HepG2 (cell line): ENCODE data around the gene GPR156. TPM values are rescaled to one million over a fixed set of nuclear protein-coding genes. Genes with fewer than 3 reads are reported as not detected.

ENCODE experiments used
- ATAC-seq: fragments of 200-7000 bp; cut with Tn5 transposase; 3 replicates; pipeline ENCODE4 v1.9.1; 2020; ENCODE audit warnings: mild to moderate bottlenecking, moderate library complexity
- BruUV-seq: library from RNA; stranded (reverse); fragments of 400-500 nt; replicated peaks from 2 replicates; lab custom pipeline; 2021; lab: Mats Ljungman, UMichigan
- CTCF ChIA-PET: fragments of 300-600 bp; formaldehyde crosslinking; extraction: SDS; loops from one replicate; lab custom pipeline; 2021; ENCODE audit warnings: low total read pairs, inconsistent platforms, low intra/inter-chr PET ratio; lab: Yijun Ruan, JAX
- POLR2A ChIA-PET: fragments of 350-600 bp; sonication (Branson Sonifier 250); formaldehyde crosslinking; loops from one replicate; lab custom pipeline; 2020; ENCODE audit warnings: antibody characterized with exemption, inconsistent platforms; lab: Yijun Ruan, JAX
- DNase-seq: peaks from one replicate; pipeline ENCODE4 v3.0.0-alpha.2; 2015; ENCODE audit warnings: low spot score
- FAIRE-seq: peaks from 3 replicates; lab custom pipeline; 2011; peaks lifted over from hg19 to GRCh38; lab: Jason Lieb, UNC
- H2AFZ ChIP-seq: one replicate; pipeline ENCODE4 v1.6.1; 2011; ENCODE audit warnings: low read length, inconsistent platforms
- H3K27ac ChIP-seq: fragments of 300-600 bp; 3 replicates; pipeline ENCODE4 v1.8.0; 2011; ENCODE audit warnings: mixed run types, mild to moderate bottlenecking, mixed read lengths, low read length, inconsistent platforms; ENCODE audit not compliant: insufficient read depth; ENCODE audit errors: extremely low read length
- H3K27me3 ChIP-seq, 2 experiments: fragments of 200-600 bp in 1 of 2; 2 replicates in 1 of 2; 3 replicates in 1 of 2; pipeline versions ENCODE4 v1.6.0 to v1.8.0; 2011; ENCODE audit warnings: low read length in 2 of 2, mild to moderate bottlenecking in 2 of 2, moderate library complexity in 2 of 2, inconsistent platforms in 1 of 2; ENCODE audit not compliant: insufficient read depth in 2 of 2, control insufficient read depth in 1 of 2
- H3K36me3 ChIP-seq, 2 experiments: fragments of 200-600 bp in 1 of 2; replicated peaks in 1 of 2; 2 replicates in 1 of 2; 3 replicates in 1 of 2; pipeline versions ENCODE4 v1.5.1 to v1.8.0; 2011; ENCODE audit warnings: low read length in 2 of 2, inconsistent platforms in 1 of 2; ENCODE audit not compliant: insufficient read depth in 2 of 2, control insufficient read depth in 1 of 2
- H3K4me1 ChIP-seq: 2 replicates; pipeline ENCODE4 v1.5.1; 2012; ENCODE audit warnings: low read length, inconsistent platforms; ENCODE audit not compliant: insufficient read depth
- H3K4me2 ChIP-seq: 2 replicates; pipeline ENCODE4 v1.6.0; 2011; ENCODE audit warnings: low read depth, low read length, inconsistent platforms
- H3K4me3 ChIP-seq, 3 experiments: fragments of 200-600 bp in 1 of 3; sonication (generic), shearing (Covaris generic) in 1 of 3; replicated peaks in 1 of 3; 2 replicates each; pipeline ENCODE4 v1.5.1; 2011 to 2016; ENCODE audit warnings: low read length in 3 of 3, inconsistent platforms in 2 of 3, low read depth in 2 of 3, mild to moderate bottlenecking in 2 of 3, control low read depth in 1 of 3, mixed read lengths in 1 of 3; ENCODE audit not compliant: insufficient read depth in 1 of 3
- H3K79me2 ChIP-seq: one replicate; pipeline ENCODE4 v1.6.1; 2011; ENCODE audit warnings: low read length, inconsistent platforms; ENCODE audit not compliant: insufficient read depth
- H3K9ac ChIP-seq: 2 replicates; pipeline ENCODE4 v1.6.0; 2011; ENCODE audit warnings: mild to moderate bottlenecking, low read depth, low read length, inconsistent platforms; ENCODE audit not compliant: insufficient read depth
- H3K9me3 ChIP-seq: 2 replicates; pipeline ENCODE4 v1.5.1; 2012; ENCODE audit warnings: mild to moderate bottlenecking, low read length
- H4K20me1 ChIP-seq: 2 replicates; pipeline ENCODE4 v1.6.0; 2011; ENCODE audit warnings: inconsistent platforms, mild to moderate bottlenecking, low read length, moderate library complexity; ENCODE audit not compliant: insufficient read depth
- ARID3A ChIP-seq: IDR thresholded peaks from 2 replicates; pipeline ENCODE4 v1.6.1; 2012; ENCODE audit warnings: low read depth, low read length, improper control_type of control experiment
- ATM ChIP-seq: fragments of 450-650 bp; IDR thresholded peaks from 2 replicates; pipeline ENCODE4 v1.7.1; 2017; ENCODE audit warnings: mild to moderate bottlenecking, borderline replicate concordance
- BRD4 ChIP-seq: sonication (generic); formaldehyde crosslinking; IDR thresholded peaks from 2 replicates; pipeline ENCODE4 v1.4.0; 2020; ENCODE audit warnings: missing genetic modification reagents
- HES4 ChIP-seq: sonication (generic); formaldehyde crosslinking; IDR thresholded peaks from 2 replicates; pipeline ENCODE4 v1.9.0; 2021; ENCODE audit warnings: mild to moderate bottlenecking, missing genetic modification reagents, borderline replicate concordance
- TIGD3 ChIP-seq: sonication (generic); formaldehyde crosslinking; IDR thresholded peaks from 2 replicates; pipeline ENCODE4 v1.5.1; 2020; ENCODE audit warnings: mild to moderate bottlenecking, missing genetic modification reagents, borderline replicate concordance
- ZNF3 ChIP-seq: IDR thresholded peaks from 2 replicates; pipeline ENCODE4 v1.7.0; 2017; ENCODE audit warnings: inconsistent platforms
- WGBS: methylation state at CpG from one replicate; pipeline ENCODE4 v1.1.6; 2017; ENCODE audit warnings: low lambda C conversion rate; 5-methylcytosine and 5-hydroxymethylcytosine counted together
- in situ Hi-C: cut with HindIII; loops from 2 replicates; pipeline ENCODE4 v1.10.0; 2017; ENCODE audit warnings: low pct_unique_long_range_greater_than_20kb; ENCODE audit not compliant: extremely low pct_ligation_motif_present
- intact Hi-C: fragments of 100-400 bp; cut with micrococcal nuclease; formaldehyde crosslinking; loops from one replicate; pipeline ENCODE4 v1.10.0; 2022; ENCODE audit not compliant: unreplicated experiment
- polyA plus RNA-seq, 8 experiments: library from polyadenylated mRNA; depleted of rRNA in 3 of 8; stranded (reverse) in 7 of 8; unstranded in 1 of 8; fragments of >200 nt; fragmentation: Illumina TruSeq in 4 of 8; extraction: Trizol in 4 of 8; gene quantifications; 2 replicates each; pipeline versions ENCODE4 v1.2.1 to v1.2.3, GENCODE V29; 2011 to 2016; ENCODE audit warnings: low read depth in 4 of 8, missing spikeins in 1 of 8, mixed read lengths in 1 of 8; ENCODE audit not compliant: insufficient read depth in 1 of 8
- total RNA-seq, 5 experiments: library from RNA; depleted of rRNA; stranded (reverse); fragments of >200 nt; fragmentation: Illumina TruSeq; extraction: Trizol; gene quantifications; 2 replicates each; pipeline ENCODE4 v1.2.3, GENCODE V29; 2016; ENCODE audit warnings: low read depth in 1 of 5

Gene GPR156
- total and polyA plus RNA-seq, 2 of the 13 experiments (the other 11 are each of a cell fraction or from before 2014, with no cell fraction given) = not detected

GRCh38 chr3:120160050-120160449 is 125.0 kb downstream of the GPR156 start (continued):
- TF ChIP-seq ARID3A = no peak
- TF ChIP-seq ZNF3 = no peak
- no peak for TF ChIP-seq TIGD3

GRCh38 chr3:120157681-120158080 is 127.3 kb downstream of the GPR156 start:
- ChIA-PET CTCF (no interaction called here), POLR2A (interaction anchor here (0.8 kb wide), 1 partner anchor 13 kb away, joined by 3 read pairs; no protein-coding TSS in a partner anchor)
- no peak overlapping the region for H3K9ac ChIP-seq
- H3K79me2 ChIP-seq = no peaks in the 10 kb centered on the region
- H3K9me3 ChIP-seq = peaks cover 24% of the 10 kb centered on the region
- no peaks in the 10 kb centered on the region for H3K36me3 ChIP-seq
- H3K27me3 ChIP-seq = no peaks in the 10 kb centered on the region
- H3K4me2 ChIP-seq = no peak overlapping the region
- intact Hi-C loops (no loop called here), in situ Hi-C loops (no loop called here)
- no peak overlapping the region for H2AFZ ChIP-seq
- no peak overlapping the region for H3K4me3 ChIP-seq
- 72% methylated on average over 2 of the region's 5 CpGs for WGBS
- no peak for FAIRE-seq
- no peaks in the 10 kb centered on the region for H4K20me1 ChIP-seq
- no peak for TF ChIP-seq ATM
- TF ChIP-seq BRD4 = no peak
- no peak for TF ChIP-seq HES4 (CRISPR knock-in tag)
- peaks cover 27% of the 10 kb centered on the region for H3K4me1 ChIP-seq
- BruUV-seq = no TSS peak
- no peak for ATAC-seq
- H3K27ac ChIP-seq = no peak overlapping the region
- DNase-seq = no peak
